AG04450 (cell line): ENCODE measurements around the gene SLC16A9. TPM values are rescaled to one million over a fixed set of nuclear protein-coding genes. Genes with fewer than 3 reads are reported as not detected.

ENCODE experiments used
- CTCF ChIA-PET: fragments of 300-600, 350-600 bp; formaldehyde crosslinking; extraction: SDS; loops from one replicate; lab custom pipeline; 2022; ENCODE audit warnings: antibody characterized with exemption, inconsistent platforms; lab: Charles Lee
- POLR2A ChIA-PET: fragments of 350-600 bp; formaldehyde crosslinking; extraction: SDS; loops from one replicate; lab custom pipeline; 2021; ENCODE audit warnings: antibody characterized with exemption, inconsistent platforms; lab: Yijun Ruan, JAX
- DNase-seq: peaks from one replicate; pipeline ENCODE4 v3.0.0-alpha.2; 2011; ENCODE audit warnings: low read depth, low spot score
- H3K27ac ChIP-seq: one replicate; pipeline ENCODE4 v1.5.1; 2012; ENCODE audit warnings: low read depth, low read length, control low read depth
- H3K27me3 ChIP-seq: one replicate; pipeline ENCODE4 v1.6.0; 2012; ENCODE audit warnings: low read length; ENCODE audit not compliant: control insufficient read depth, insufficient read depth
- H3K4me3 ChIP-seq: 2 replicates; pipeline ENCODE4 v1.5.1; 2011; ENCODE audit warnings: mild to moderate bottlenecking, low read depth, low read length, control low read depth
- H3K9me3 ChIP-seq: 2 replicates; pipeline ENCODE4 v1.5.1; 2012; ENCODE audit warnings: low read length; ENCODE audit not compliant: control insufficient read depth, insufficient read depth
- polyA plus RNA-seq: library from polyadenylated mRNA; depleted of rRNA; stranded (reverse); fragments of >200 nt; gene quantifications from 2 replicates; pipeline ENCODE4 v1.2.3, GENCODE V29; 2011
- TF ChIP-seq, protein P1 (sequence below): IDR thresholded peaks from 2 replicates; pipeline ENCODE4 v1.5.1; 2011; ENCODE audit warnings: low read depth, low read length, control low read depth, inconsistent platforms

Gene SLC16A9
- polyA plus RNA-seq, 1 experiment, result 0.12 TPM

GRCh38 chr10:59624951-59625350 is 84.7 kb downstream of the SLC16A9 start:
- Histone ChIP-seq H3K27me3 (no peaks in the 10 kb centered on the region), H3K9me3 (no peaks in the 10 kb centered on the region), H3K27ac (no peak overlapping the region), H3K4me3 (no peak overlapping the region)
- no peak for DNase-seq
- ChIA-PET POLR2A (interaction anchor here (1.0 kb wide), 1 partner anchor 89 kb away, joined by 3 read pairs; no protein-coding TSS in a partner anchor), CTCF (interaction anchor here (0.6 to 2.5 kb wide), 21 partner anchors 8 to 1334 kb away, joined by 3 to 52 read pairs (median 6); no protein-coding TSS in a partner anchor)
- TF ChIP-seq, protein P1, sequence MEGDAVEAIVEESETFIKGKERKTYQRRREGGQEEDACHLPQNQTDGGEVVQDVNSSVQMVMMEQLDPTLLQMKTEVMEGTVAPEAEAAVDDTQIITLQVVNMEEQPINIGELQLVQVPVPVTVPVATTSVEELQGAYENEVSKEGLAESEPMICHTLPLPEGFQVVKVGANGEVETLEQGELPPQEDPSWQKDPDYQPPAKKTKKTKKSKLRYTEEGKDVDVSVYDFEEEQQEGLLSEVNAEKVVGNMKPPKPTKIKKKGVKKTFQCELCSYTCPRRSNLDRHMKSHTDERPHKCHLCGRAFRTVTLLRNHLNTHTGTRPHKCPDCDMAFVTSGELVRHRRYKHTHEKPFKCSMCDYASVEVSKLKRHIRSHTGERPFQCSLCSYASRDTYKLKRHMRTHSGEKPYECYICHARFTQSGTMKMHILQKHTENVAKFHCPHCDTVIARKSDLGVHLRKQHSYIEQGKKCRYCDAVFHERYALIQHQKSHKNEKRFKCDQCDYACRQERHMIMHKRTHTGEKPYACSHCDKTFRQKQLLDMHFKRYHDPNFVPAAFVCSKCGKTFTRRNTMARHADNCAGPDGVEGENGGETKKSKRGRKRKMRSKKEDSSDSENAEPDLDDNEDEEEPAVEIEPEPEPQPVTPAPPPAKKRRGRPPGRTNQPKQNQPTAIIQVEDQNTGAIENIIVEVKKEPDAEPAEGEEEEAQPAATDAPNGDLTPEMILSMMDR, result no peak

DNA sequence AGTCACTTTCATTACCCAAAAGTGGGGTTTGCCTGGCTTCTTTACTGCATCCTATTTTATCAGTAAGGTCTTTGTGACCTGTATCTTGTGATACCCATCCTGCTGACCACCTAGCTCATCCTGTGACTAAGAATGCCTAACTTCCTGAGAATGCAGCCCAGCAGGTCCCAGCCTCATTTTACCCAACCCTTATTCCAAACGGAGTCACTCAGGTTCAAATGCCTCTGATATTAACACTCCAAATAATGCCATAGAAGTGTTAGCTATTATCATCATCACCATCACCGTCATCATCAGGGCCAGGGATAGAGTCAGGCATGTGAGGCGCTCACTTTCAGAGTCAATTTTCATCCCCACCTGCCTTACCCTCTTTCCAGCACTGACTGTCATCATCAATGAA is 85.5 kb downstream of the SLC16A9 start:
- Histone ChIP-seq H3K27me3 (no peaks in the 10 kb centered on the region), H3K9me3 (no peaks in the 10 kb centered on the region), H3K4me3 (no peak overlapping the region), H3K27ac (no peak overlapping the region)
- ChIA-PET POLR2A (no interaction called here), CTCF (interaction anchor here (0.9 to 2.6 kb wide), 5 partner anchors 12 to 672 kb away, joined by 3 to 16 read pairs (median 7); no protein-coding TSS in a partner anchor)
- no peak for DNase-seq
- TF ChIP-seq, protein P1, result no peak

DNA sequence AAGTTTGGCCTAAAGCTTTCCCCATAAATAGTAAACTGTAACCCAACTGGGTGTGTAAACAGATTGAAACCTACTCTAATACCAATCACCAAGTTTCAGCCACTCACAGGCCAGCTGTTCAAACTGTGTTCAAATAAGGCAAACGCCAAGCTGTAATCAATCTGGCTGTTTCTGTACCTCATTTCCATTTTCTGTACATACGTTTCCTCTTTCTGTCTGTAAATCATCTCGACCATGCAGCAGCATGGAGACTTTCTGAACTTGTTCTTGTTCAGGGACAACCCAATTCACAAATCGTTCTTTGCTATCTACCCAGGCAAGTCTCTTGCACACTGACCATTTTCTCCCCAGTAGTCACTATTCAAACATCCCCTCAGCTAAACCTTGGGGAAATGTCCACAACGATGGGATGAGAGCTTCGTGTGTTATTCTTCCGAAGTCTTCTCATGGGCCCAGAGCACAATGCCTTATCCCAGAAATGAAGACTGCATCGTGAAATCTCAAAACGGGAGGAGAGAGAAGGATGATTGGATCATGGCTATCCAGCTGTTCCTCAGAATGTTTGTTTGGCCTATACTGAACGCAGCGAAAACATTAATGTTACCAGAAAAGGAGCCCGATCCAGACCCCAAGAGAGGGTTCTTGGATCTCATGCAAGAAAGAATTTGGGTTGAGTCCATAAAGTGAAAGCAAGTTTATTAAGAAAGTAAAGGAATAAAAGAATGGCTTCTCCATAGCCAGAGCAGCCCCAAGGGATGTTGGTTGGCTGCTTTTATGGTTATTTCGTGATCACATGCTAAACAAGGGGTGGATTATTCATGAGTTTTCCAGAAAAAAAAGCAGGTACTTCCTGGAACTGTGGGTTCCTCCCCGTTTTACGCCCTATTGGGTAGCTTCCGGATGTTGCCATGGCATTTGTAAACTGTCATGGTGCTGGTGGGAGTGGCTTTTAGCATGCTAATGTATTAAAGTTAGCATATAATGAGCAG is 86.2 kb downstream of the SLC16A9 start:
- H3K4me3 ChIP-seq, result no peak overlapping the region
- H3K27me3 ChIP-seq, result no peaks in the 10 kb centered on the region
- ChIA-PET CTCF (interaction anchor here (0.6 to 2.6 kb wide), 30 partner anchors 9 to 842 kb away, joined by 3 to 37 read pairs (median 4); no protein-coding TSS in a partner anchor), POLR2A (no interaction called here)
- TF ChIP-seq, protein P1, result no peak
- DNase-seq, result no peak
- H3K27ac ChIP-seq, result no peak overlapping the region
- no peaks in the 10 kb centered on the region for H3K9me3 ChIP-seq

DNA sequence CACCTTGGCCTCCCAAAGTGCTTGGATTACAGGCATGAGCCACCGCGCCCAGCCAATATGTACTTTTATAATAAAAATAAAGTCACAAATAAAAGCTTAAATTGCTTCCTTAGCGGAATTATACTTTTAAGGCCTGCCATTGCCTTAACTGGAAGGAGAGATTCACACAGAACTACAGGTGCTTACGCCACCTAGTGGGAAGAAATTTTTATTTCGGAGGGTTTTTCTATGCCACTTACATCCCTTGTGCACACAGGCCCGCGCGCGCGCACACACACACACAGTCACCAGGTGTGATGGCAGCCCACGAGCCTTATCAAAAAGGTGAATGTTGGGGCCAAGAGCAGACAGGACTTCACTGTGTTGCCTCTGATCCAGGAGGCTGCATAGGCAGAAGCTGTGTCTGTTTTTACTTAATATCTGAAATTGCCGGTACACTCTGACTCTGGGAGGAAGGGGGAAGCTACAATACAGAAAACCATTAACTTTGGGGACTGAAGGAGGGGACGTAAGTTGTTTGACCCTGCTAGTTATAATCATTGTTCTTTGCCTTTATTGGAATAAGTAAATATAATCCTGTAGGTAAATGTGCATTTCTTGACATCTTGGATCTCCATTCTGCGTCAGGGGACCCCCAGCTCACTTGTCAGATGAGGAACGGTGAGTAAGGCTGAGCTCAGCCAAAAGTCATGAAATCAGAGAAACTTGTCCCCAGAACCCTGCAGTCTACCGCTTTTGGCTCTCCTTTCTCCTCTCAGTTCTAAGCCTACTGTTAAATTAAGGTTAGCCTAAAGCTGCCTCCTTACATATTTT is 87.1 kb downstream of the SLC16A9 start:
- Histone ChIP-seq H3K4me3 (no peak overlapping the region), H3K27ac (no peak overlapping the region), H3K27me3 (no peaks in the 10 kb centered on the region), H3K9me3 (no peaks in the 10 kb centered on the region)
- TF ChIP-seq, protein P1, result peak; percentile 59
- ChIA-PET CTCF (interaction anchor here (0.6 to 2.6 kb wide), 43 partner anchors 10 to 940 kb away, joined by 3 to 37 read pairs (median 4); no protein-coding TSS in a partner anchor), POLR2A (no interaction called here)
- peak; percentile 11 for DNase-seq
